Putamen (tissue), 1 donor: Measurements from ENCODE around the gene TMEM212.

Experiments used
- DNase-seq: peaks from one replicate; pipeline ENCODE4 v3.0.0-alpha.2; 2016; ENCODE audit warnings: low spot score

Gene TMEM212

GRCh38 chr3:171842864-171843518 lies at the start of gene TMEM212:
TMEM212 (plus strand) TSS chr3:171843349; CDS start chr3:171843384, 35 bp downstream.
- no peak for DNase-seq

- no peak for DNase-seq
Measured at GRCh38 chr3:171796625-171797264, 46.4 kb upstream of the TMEM212 start.

GRCh38 chr3:171797265-171797679 lies 45.9 kb upstream of the TMEM212 start:
- DNase-seq: no peak

GRCh38 chr3:171797873-171798272 lies 45.3 kb upstream of the TMEM212 start:
- DNase-seq: no peak

- no peak for DNase-seq
Measured at GRCh38 chr3:171799501-171799900, 43.6 kb upstream of the TMEM212 start.

GRCh38 chr3:171801738-171802589 lies 41.2 kb upstream of the TMEM212 start:
- no peak for DNase-seq

- no peak for DNase-seq
Measured at GRCh38 chr3:171802590-171802956, 40.6 kb upstream of the TMEM212 start.

GRCh38 chr3:171803044-171803443 lies 40.1 kb upstream of the TMEM212 start:
- DNase-seq: no peak

- no peak for DNase-seq
Measured at GRCh38 chr3:171804618-171805389, 38.3 kb upstream of the TMEM212 start.

GRCh38 chr3:171805687-171806086 lies 37.5 kb upstream of the TMEM212 start:
- DNase-seq: no peak

- DNase-seq: no peak
Measured at GRCh38 chr3:171806200-171807128, 36.7 kb upstream of the TMEM212 start.

- no peak for DNase-seq
Measured at GRCh38 chr3:171807129-171807675, 35.9 kb upstream of the TMEM212 start.

- no peak for DNase-seq
Measured at GRCh38 chr3:171807806-171808205, 35.3 kb upstream of the TMEM212 start.

GRCh38 chr3:171809611-171809860 lies 33.6 kb upstream of the TMEM212 start:
- no peak for DNase-seq

- DNase-seq: peak; percentile 79
Measured at GRCh38 chr3:171809861-171810628, 33.1 kb upstream of the TMEM212 start, which contains the start of gene PLD1. PLD1 (minus strand) TSS chr3:171810483; CDS start chr3:171738051, 72,432 bp downstream.

- no peak for DNase-seq
Measured at GRCh38 chr3:171810629-171811294, 32.4 kb upstream of the TMEM212 start.

GRCh38 chr3:171811295-171811912 lies 31.7 kb upstream of the TMEM212 start:
- DNase-seq: no peak

GRCh38 chr3:171811913-171812335 lies 31.2 kb upstream of the TMEM212 start:
- no peak for DNase-seq

GRCh38 chr3:171812811-171813210 lies 30.3 kb upstream of the TMEM212 start:
- no peak for DNase-seq
